Naive thymus-derived CD8-positive, alpha-beta T cell (primary cell): ENCODE measurements around the gene RPA1. TPM values are rescaled to one million over a fixed set of nuclear protein-coding genes. Genes with fewer than 3 reads are reported as not detected.

Experiments
- ATAC-seq, 2 donors: fragments of 150-1000 bp; cut with Tn5 transposase in 1 of 2; sonication (Bioruptor Pico), chemical (Tn5 transposase) in 1 of 2; 1 replicate in 1 of 2; 2 replicates in 1 of 2; pipeline ENCODE4 v1.10.0; 2021; ENCODE audit warnings: mild to moderate bottlenecking in 2 of 2, moderate library complexity in 2 of 2
- POLR2A ChIA-PET: fragments of 350-600 bp; sonication (Branson Sonifier 250); formaldehyde crosslinking; loops from one replicate; lab custom pipeline; 2021; ENCODE audit warnings: antibody characterized with exemption; lab: Charles Lee
- DNase-seq, 10 donors: peaks; one replicate each; pipeline versions ENCODE4 v3.0.0 to v3.0.0-alpha.2; 2020 to 2022
- H3K27ac Mint-ChIP-seq, 10 donors: one replicate each; pipeline ENCODE4 v1.8.0; 2020 to 2022; ENCODE audit warnings: mild to moderate bottlenecking in 10 of 10, mixed read lengths in 10 of 10, moderate library complexity in 4 of 10, inconsistent platforms in 1 of 10
- H3K27me3 Mint-ChIP-seq, 5 donors: one replicate each; pipeline ENCODE4 v1.8.0; 2021 to 2022; ENCODE audit warnings: mixed read lengths in 5 of 5
- H3K36me3 Mint-ChIP-seq, 3 donors: one replicate each; pipeline ENCODE4 v1.8.0; 2020 to 2022; ENCODE audit warnings: mixed read lengths in 3 of 3, mild to moderate bottlenecking in 2 of 3, inconsistent platforms in 1 of 3
- H3K4me1 Mint-ChIP-seq, 4 donors: one replicate each; pipeline ENCODE4 v1.8.0; 2021 to 2022; ENCODE audit warnings: mixed read lengths in 4 of 4
- H3K4me3 Mint-ChIP-seq, 10 donors: one replicate each; pipeline ENCODE4 v1.8.0; 2020 to 2022; ENCODE audit warnings: mild to moderate bottlenecking in 10 of 10, mixed read lengths in 10 of 10, moderate library complexity in 6 of 10, inconsistent platforms in 1 of 10
- H3K9me3 Mint-ChIP-seq, 9 donors: one replicate each; pipeline ENCODE4 v1.8.0; 2020 to 2022; ENCODE audit warnings: mixed read lengths in 9 of 9, mild to moderate bottlenecking in 3 of 9, inconsistent platforms in 1 of 9, moderate library complexity in 1 of 9
- polyA plus RNA-seq, 3 donors: library from polyadenylated mRNA; unstranded; fragments of 300-500 nt; fragmentation: Illumina TruSeq; gene quantifications; one replicate each; pipeline ENCODE4 v1.2.3, GENCODE V29; 2021
- total RNA-seq, 8 experiments: library from RNA in 2 of 8; stranded (reverse) in 2 of 8; gene quantifications; one replicate each; pipeline ENCODE4 v1.2.3 and lab custom pipeline; 2021 to 2026

The RPA1 gene
- total RNA-seq (100 to 1,000 TPM; 104 to 105 TPM), polyA plus RNA-seq (10 to 100 TPM; 79.4 to 89.7 (median 84.5) TPM), total RNA-seq (lab: John Stamatoyannopoulos, UW) (38.4 to 77.1 (median 57.2) reads per million in 6 experiments)

DNA sequence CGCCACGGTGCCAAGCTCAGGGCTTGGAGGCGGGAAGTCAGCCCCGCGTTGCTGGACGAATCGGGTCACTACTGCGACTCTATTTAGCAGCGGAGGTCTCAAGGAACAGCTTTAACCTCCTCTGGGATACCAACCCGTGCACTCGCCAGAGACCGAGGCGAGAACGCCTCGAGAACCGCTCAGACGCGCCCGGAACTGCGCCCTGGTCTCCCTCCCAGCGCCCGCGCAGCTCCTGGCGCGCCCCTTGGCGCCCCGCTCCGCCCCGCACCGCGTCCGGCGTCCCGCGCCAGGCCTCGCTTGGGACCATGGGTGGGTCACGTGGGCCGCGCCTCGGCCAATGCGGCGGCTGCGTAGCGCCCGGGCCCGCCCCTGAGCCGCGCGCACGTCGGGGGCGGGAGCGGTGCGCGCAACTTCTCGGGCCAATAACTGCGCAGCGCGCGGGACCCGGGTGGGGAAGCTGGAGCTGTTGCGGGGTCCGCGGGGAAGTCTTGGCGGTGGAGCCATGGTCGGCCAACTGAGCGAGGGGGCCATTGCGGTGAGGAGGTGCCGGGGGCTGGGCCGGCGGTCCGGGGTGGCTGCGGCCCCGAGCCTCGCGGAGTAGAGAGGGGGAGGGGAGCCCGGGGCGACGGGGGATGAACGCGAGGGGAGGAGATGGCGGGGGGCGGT, at the start of gene RPA1, which contains the start of gene SMYD4:
TSS of gene RPA1 (plus strand) at position 414 of the 666 bp plus-strand sequence. CDS start at position 503, 89 bp downstream.
TSS of gene SMYD4 (minus strand) at position 311 of the 666 bp plus-strand sequence. CDS start 1,908 bp downstream, outside the sequence.
- Mint-ChIP-seq H3K9me3 (no peaks in the 10 kb centered on the region), H3K36me3 (peaks cover 0 to 52% (median 9%) of the 10 kb centered on the region in 3 donors), H3K27me3 (no peaks in the 10 kb centered on the region), H3K4me3 (peak within 1 kb of the TSS; percentile 89 to 99 (median 97)), H3K27ac (peak within 1 kb of the TSS; percentile 54 to 98 (median 94)), H3K4me1 (peaks cover 21 to 71% (median 60%) of the 10 kb centered on the region in 4 donors)
- DNase-seq = peak; percentile 83 to 92 (median 88)
- POLR2A ChIA-PET = interaction anchor here (0.5 to 1.8 kb wide), 20 partner anchors 9 to 572 kb away, joined by 3 to 18 read pairs (median 4); partner anchors contain the start of genes INPP5K, PRPF8 and WDR81
- peak; percentile 96 to 98 for ATAC-seq

GRCh38 chr17:1782171-1782567, 47.6 kb upstream of the RPA1 start:
- Mint-ChIP-seq H3K36me3 (peaks cover 0 to 92% (median 1%) of the 10 kb centered on the region in 3 donors), H3K4me1 (peaks cover 0 to 18% (median 8%) of the 10 kb centered on the region in 4 donors), H3K4me3 (no peak overlapping the region), H3K27ac (peak overlapping the region in 6 of 10 donors; percentile 9 to 60 (median 45)), H3K9me3 (no peaks in the 10 kb centered on the region), H3K27me3 (no peaks in the 10 kb centered on the region)
- DNase-seq (no peak), ATAC-seq (no peak)
- POLR2A ChIA-PET = interaction anchor here (0.6 to 3.7 kb wide), 5 partner anchors 34 to 66 kb away, joined by 3 to 27 read pairs (median 5); no protein-coding TSS in a partner anchor

DNA sequence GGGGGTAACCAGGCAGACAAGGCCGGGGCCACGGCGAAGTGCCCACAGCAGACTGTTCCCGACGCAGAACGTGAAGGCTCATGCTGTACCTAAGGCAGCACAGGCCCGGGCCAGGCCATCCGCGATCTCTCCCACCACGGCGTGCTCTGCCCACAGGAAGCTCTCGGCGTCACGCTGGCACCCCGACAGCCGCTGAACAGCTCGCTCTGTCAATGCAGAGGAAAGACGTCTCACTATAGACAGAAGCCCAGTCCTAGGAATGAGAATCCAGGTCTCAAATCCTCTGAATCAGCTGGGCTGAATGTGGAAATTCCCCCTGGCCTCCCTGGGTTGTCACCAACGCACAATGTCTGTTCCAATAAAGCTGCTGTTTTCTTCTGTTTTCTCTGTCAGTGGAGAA, 46.5 kb upstream of the RPA1 start:
- DNase-seq (no peak), ATAC-seq (peak; percentile 23 to 46)
- no peaks in the 10 kb centered on the region for H3K9me3 Mint-ChIP-seq
- H3K36me3 Mint-ChIP-seq = peaks cover 0 to 87% (median 1%) of the 10 kb centered on the region in 3 donors
- H3K4me3 Mint-ChIP-seq = peak overlapping the region in 3 of 10 donors; percentile 2 to 44 (median 36)
- POLR2A ChIA-PET = interaction anchor here (0.8 to 3.7 kb wide), 8 partner anchors 12 to 134 kb away, joined by 3 to 27 read pairs (median 6); partner anchors contain the start of gene WDR81
- peak overlapping the region in 8 of 10 donors; percentile 6 to 87 (median 70) for H3K27ac Mint-ChIP-seq
- H3K27me3 Mint-ChIP-seq = no peaks in the 10 kb centered on the region
- H3K4me1 Mint-ChIP-seq = peaks cover 0 to 18% (median 8%) of the 10 kb centered on the region in 4 donors

DNA sequence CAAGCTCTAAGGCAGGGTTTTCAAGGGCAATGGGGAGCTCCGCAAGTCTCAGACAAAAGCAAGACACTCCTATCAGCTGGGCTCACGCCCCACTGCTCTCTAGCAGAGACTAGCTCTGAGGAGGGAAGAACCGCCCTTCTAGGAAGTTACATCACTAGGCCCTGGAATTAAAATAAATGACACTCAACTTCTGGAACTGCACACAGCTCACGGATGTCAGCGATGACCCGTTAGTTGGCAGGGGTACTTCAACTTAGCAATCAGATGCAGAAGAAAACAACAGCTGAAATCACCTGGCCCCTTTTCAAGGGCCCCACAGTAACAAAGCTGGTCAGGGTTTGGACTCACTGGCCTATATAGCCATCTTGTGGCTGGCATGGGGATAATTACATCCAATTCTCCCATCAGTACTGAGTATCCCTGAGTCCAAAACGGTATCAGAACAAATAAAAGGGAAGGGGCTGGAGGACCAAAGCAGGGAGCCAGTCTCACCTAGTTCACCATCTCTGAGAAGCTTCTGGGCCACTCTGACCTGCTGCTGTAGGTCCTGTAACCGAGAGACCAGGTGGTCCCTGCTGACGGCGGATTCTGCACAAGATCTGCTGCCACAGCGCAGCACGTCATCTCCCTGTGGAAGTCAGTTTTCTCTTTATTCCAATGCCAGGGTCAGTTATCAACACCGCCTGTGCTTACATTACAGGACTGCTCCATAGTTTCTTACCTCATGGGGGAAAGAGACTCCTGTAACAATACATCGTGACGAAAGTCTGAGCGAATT, 45.8 kb upstream of the RPA1 start:
- DNase-seq (peak in 2 of 10 donors; percentile 22 to 23), ATAC-seq (peak; percentile 56 to 63)
- H3K27me3 Mint-ChIP-seq = no peaks in the 10 kb centered on the region
- peak overlapping the region in 1 of 10 donors; percentile 36 for H3K4me3 Mint-ChIP-seq
- no peaks in the 10 kb centered on the region for H3K9me3 Mint-ChIP-seq
- H3K4me1 Mint-ChIP-seq = peaks cover 0 to 21% (median 8%) of the 10 kb centered on the region in 4 donors
- peaks cover 0 to 86% (median 0%) of the 10 kb centered on the region in 3 donors for H3K36me3 Mint-ChIP-seq
- POLR2A ChIA-PET = interaction anchor here (0.6 to 3.7 kb wide), 9 partner anchors 13 to 189 kb away, joined by 3 to 27 read pairs (median 5); partner anchors contain the start of gene WDR81
- H3K27ac Mint-ChIP-seq = peak overlapping the region in 8 of 10 donors; percentile 6 to 87 (median 57)

DNA sequence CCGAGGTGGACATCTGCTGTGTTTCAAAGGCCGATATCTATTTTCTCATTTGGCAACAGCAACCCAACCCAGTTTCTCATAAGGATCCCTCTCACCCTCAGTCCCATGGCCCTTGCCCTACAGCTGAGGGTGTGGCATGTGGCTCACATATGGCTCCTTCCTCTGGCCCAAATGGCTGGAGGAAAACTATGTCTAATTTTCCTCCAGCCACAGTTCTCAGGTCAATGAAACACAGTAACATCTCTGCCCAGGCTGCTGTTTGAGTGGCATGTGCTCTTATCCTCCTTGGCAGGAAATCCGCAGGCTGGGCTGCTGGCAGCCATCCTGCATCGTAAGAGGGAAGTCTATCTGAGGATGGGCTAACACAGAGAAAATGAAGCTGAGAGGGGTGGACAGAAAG, 43.9 kb upstream of the RPA1 start:
- H3K27ac Mint-ChIP-seq = peak overlapping the region in 2 of 10 donors; percentile 66 to 67
- POLR2A ChIA-PET = interaction anchor here (0.7 to 1.0 kb wide), 2 partner anchors 64 to 341 kb away, joined by 4 to 5 read pairs; no protein-coding TSS in a partner anchor
- H3K27me3 Mint-ChIP-seq = no peaks in the 10 kb centered on the region

GRCh38 chr17:1786708-1787107, 43.1 kb upstream of the RPA1 start:
- Mint-ChIP-seq H3K27me3 (no peaks in the 10 kb centered on the region), H3K27ac (no peak overlapping the region), H3K36me3 (peaks cover 0 to 68% (median 0%) of the 10 kb centered on the region in 3 donors), H3K4me1 (peaks cover 0 to 23% (median 8%) of the 10 kb centered on the region in 4 donors), H3K4me3 (no peak overlapping the region), H3K9me3 (no peaks in the 10 kb centered on the region)
- ATAC-seq = no peak
- POLR2A ChIA-PET = interaction anchor here (0.6 kb wide), 1 partner anchor 17 kb away, joined by 3 read pairs; no protein-coding TSS in a partner anchor
- no peak for DNase-seq

More for the DNA sequence above, 43.9 kb upstream of the RPA1 start:
- Mint-ChIP-seq H3K4me3 (no peak overlapping the region), H3K36me3 (peaks cover 0 to 71% (median 0%) of the 10 kb centered on the region in 3 donors), H3K9me3 (no peaks in the 10 kb centered on the region), H3K4me1 (peaks cover 0 to 21% (median 8%) of the 10 kb centered on the region in 4 donors)
- ATAC-seq (no peak), DNase-seq (no peak)

GRCh38 chr17:1787301-1787902, 42.4 kb upstream of the RPA1 start:
- H3K4me1 Mint-ChIP-seq = peaks cover 0 to 22% (median 8%) of the 10 kb centered on the region in 4 donors
- H3K27me3 Mint-ChIP-seq = no peaks in the 10 kb centered on the region
- H3K36me3 Mint-ChIP-seq = peaks cover 0 to 61% (median 0%) of the 10 kb centered on the region in 3 donors
- H3K27ac Mint-ChIP-seq = peak overlapping the region in 2 of 10 donors; percentile 52 to 73
- no peak overlapping the region for H3K4me3 Mint-ChIP-seq
- DNase-seq = no peak
- H3K9me3 Mint-ChIP-seq = no peaks in the 10 kb centered on the region
- POLR2A ChIA-PET = interaction anchor here (0.6 kb wide), 1 partner anchor 18 kb away, joined by 3 read pairs; no protein-coding TSS in a partner anchor
- ATAC-seq = no peak

- POLR2A ChIA-PET = interaction anchor here (0.6 to 0.7 kb wide), 3 partner anchors 9 to 66 kb away, joined by 4 to 5 read pairs (median 5); no protein-coding TSS in a partner anchor
- no peak for ATAC-seq
- DNase-seq = no peak
- no peaks in the 10 kb centered on the region for H3K27me3 Mint-ChIP-seq
- H3K27ac Mint-ChIP-seq = no peak overlapping the region
- peaks cover 0 to 43% (median 0%) of the 10 kb centered on the region in 3 donors for H3K36me3 Mint-ChIP-seq
- no peaks in the 10 kb centered on the region for H3K9me3 Mint-ChIP-seq
- peaks cover 0 to 13% (median 2%) of the 10 kb centered on the region in 4 donors for H3K4me1 Mint-ChIP-seq
- H3K4me3 Mint-ChIP-seq = no peak overlapping the region
Measured at GRCh38 chr17:1789936-1790335, 39.9 kb upstream of the RPA1 start.

GRCh38 chr17:1792495-1793446, 37.0 kb upstream of the RPA1 start:
- ATAC-seq (no peak), DNase-seq (no peak)
- Mint-ChIP-seq H3K27me3 (no peaks in the 10 kb centered on the region), H3K4me1 (peaks cover 7 to 20% (median 15%) of the 10 kb centered on the region in 4 donors), H3K36me3 (peaks cover 0 to 37% (median 0%) of the 10 kb centered on the region in 3 donors), H3K4me3 (no peak overlapping the region), H3K9me3 (no peaks in the 10 kb centered on the region), H3K27ac (peak overlapping the region in 2 of 10 donors; percentile 29 to 37)
- POLR2A ChIA-PET = interaction anchor here (0.7 kb wide), 1 partner anchor 22 kb away, joined by 3 read pairs; no protein-coding TSS in a partner anchor

DNA sequence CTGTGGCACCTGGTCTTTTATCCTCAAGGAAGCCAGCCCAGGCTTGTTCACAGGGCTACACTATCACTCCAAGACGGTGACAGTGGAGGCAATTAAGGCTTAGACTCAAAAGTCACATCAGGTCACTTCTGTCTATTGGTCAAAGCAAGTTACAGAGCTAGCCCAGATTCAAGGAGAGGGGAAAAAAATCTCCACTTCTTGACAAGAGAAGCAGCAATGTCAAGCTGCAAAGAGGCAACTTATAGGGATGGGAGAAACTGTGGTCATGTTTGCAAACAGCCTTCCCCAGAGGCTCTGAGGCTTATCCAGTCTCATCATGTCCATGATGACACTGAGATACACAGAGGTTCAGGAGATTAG, 36.4 kb upstream of the RPA1 start:
- H3K4me3 Mint-ChIP-seq = no peak overlapping the region
- POLR2A ChIA-PET = interaction anchor here (0.7 kb wide), 1 partner anchor 23 kb away, joined by 3 read pairs; no protein-coding TSS in a partner anchor
- H3K36me3 Mint-ChIP-seq = peaks cover 0 to 40% (median 0%) of the 10 kb centered on the region in 3 donors
- ATAC-seq (no peak), DNase-seq (no peak)
- H3K27ac Mint-ChIP-seq = peak overlapping the region in 2 of 10 donors; percentile 29 to 37
- no peaks in the 10 kb centered on the region for H3K9me3 Mint-ChIP-seq
- no peaks in the 10 kb centered on the region for H3K27me3 Mint-ChIP-seq
- peaks cover 7 to 20% (median 15%) of the 10 kb centered on the region in 4 donors for H3K4me1 Mint-ChIP-seq
